ENCODE data around the gene IQCK.

The IQCK gene

GRCh38 chr16:19840524-19841110, 122.5 kb downstream of the IQCK start:
- Histone ChIP-seq H3K4me1 (ENCODE audit: control insufficient read depth, low read length) (no peaks in the 10 kb centered on the region), H3K27me3 (ENCODE audit: control insufficient read depth, low read length) (peaks cover 7% of the 10 kb centered on the region; the same call in 1 of the 2 replicates), H3K27ac (ENCODE audit: low read depth, low read length) (no peak overlapping the region), H3F3A (ENCODE audit: control insufficient read depth, insufficient read depth) (no peaks in the 10 kb centered on the region), H4K20me1 (ENCODE audit: control insufficient read depth, insufficient read depth, low read depth, low read length) (no peaks in the 10 kb centered on the region), H3K36me3 (ENCODE audit: control insufficient read depth, low read length) (no peaks in the 10 kb centered on the region), H3K9me3 (ENCODE audit: control insufficient read depth, insufficient read depth, low read length) (no peaks in the 10 kb centered on the region), H3K4me2 (ENCODE audit: low read length) (no peak overlapping the region), H3K79me2 (ENCODE audit: control insufficient read depth, low read length) (no peaks in the 10 kb centered on the region), H3K4me3 (ENCODE audit: low read length) (no peak overlapping the region), H3K9me2 (replicated peaks; ENCODE audit: control insufficient read depth, low read length) (no peaks in the 10 kb centered on the region)
- TF ChIP-seq EZH2phosphoT487 (IDR thresholded peaks at IDR 0.05; ENCODE audit: borderline replicate concordance, low read length) = no peak
- TF ChIP-seq, protein P1, sequence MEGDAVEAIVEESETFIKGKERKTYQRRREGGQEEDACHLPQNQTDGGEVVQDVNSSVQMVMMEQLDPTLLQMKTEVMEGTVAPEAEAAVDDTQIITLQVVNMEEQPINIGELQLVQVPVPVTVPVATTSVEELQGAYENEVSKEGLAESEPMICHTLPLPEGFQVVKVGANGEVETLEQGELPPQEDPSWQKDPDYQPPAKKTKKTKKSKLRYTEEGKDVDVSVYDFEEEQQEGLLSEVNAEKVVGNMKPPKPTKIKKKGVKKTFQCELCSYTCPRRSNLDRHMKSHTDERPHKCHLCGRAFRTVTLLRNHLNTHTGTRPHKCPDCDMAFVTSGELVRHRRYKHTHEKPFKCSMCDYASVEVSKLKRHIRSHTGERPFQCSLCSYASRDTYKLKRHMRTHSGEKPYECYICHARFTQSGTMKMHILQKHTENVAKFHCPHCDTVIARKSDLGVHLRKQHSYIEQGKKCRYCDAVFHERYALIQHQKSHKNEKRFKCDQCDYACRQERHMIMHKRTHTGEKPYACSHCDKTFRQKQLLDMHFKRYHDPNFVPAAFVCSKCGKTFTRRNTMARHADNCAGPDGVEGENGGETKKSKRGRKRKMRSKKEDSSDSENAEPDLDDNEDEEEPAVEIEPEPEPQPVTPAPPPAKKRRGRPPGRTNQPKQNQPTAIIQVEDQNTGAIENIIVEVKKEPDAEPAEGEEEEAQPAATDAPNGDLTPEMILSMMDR (IDR thresholded peaks at IDR 0.05; ENCODE audit: low read depth, low read length, poor library complexity, severe bottlenecking) = no peak

GRCh38 chr16:19841184-19841583, 123.1 kb downstream of the IQCK start:
- Histone ChIP-seq H3F3A (ENCODE audit: control insufficient read depth, insufficient read depth) (no peaks in the 10 kb centered on the region), H3K27ac (ENCODE audit: low read depth, low read length) (no peak overlapping the region), H3K4me1 (ENCODE audit: control insufficient read depth, low read length) (no peaks in the 10 kb centered on the region), H3K9me2 (replicated peaks; ENCODE audit: control insufficient read depth, low read length) (no peaks in the 10 kb centered on the region), H3K79me2 (ENCODE audit: control insufficient read depth, low read length) (no peaks in the 10 kb centered on the region), H3K36me3 (ENCODE audit: control insufficient read depth, low read length) (no peaks in the 10 kb centered on the region), H3K27me3 (ENCODE audit: control insufficient read depth, low read length) (peaks cover 7% of the 10 kb centered on the region; the same call in 1 of the 2 replicates), H3K9me3 (ENCODE audit: control insufficient read depth, insufficient read depth, low read length) (no peaks in the 10 kb centered on the region), H3K4me3 (ENCODE audit: low read length) (no peak overlapping the region), H3K4me2 (ENCODE audit: low read length) (no peak overlapping the region), H4K20me1 (ENCODE audit: control insufficient read depth, insufficient read depth, low read depth, low read length) (no peaks in the 10 kb centered on the region)
- TF ChIP-seq, protein P1 (IDR thresholded peaks at IDR 0.05; ENCODE audit: low read depth, low read length, poor library complexity, severe bottlenecking) = no peak
- TF ChIP-seq EZH2phosphoT487 (IDR thresholded peaks at IDR 0.05; ENCODE audit: borderline replicate concordance, low read length) = no peak

DNA sequence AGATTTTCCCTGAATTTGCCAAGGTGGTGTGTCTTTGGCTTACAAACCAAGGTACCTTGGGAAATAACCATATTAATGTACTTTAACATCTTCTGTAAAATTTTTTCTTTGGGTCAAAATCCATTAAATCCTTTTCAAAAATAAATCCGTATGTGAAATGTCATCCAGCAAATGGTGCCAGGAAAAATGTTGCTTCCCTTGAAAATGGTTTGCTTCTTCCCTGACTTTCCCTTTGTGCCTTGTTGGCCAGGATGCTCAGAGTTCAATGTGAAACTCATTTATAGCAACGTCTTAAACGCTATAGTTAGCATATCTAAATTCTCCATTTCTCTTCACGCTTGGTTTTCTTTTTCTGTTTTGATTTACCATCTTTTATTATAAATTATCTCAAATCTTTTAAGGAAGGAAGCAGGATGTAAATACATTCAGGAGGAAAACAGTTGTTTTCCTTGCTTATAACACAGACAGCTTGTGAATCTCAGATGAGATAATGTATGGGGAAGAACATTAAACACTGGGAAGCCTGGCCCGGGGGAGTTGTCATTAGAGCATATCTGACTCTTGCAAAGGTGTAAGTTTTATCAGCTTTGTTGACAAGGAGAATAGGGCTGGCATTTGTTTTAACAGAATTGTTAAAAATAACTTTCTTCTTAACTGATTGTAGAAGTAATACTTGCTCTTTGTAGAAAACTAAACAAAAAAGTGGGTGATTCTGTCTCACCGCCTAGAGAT, 124.5 kb downstream of the IQCK start:
- no peaks in the 10 kb centered on the region for H3F3A ChIP-seq (ENCODE audit: control insufficient read depth, insufficient read depth)
- H3K79me2 ChIP-seq (ENCODE audit: control insufficient read depth, low read length) = no peaks in the 10 kb centered on the region
- H3K4me2 ChIP-seq (ENCODE audit: low read length) = no peak overlapping the region
- no peaks in the 10 kb centered on the region for H4K20me1 ChIP-seq (ENCODE audit: control insufficient read depth, insufficient read depth, low read depth, low read length)
- no peaks in the 10 kb centered on the region for H3K36me3 ChIP-seq (ENCODE audit: control insufficient read depth, low read length)
- H3K27ac ChIP-seq (ENCODE audit: low read depth, low read length) = no peak overlapping the region
- H3K9me2 ChIP-seq (replicated peaks; ENCODE audit: control insufficient read depth, low read length) = no peaks in the 10 kb centered on the region
- TF ChIP-seq, protein P1 (IDR thresholded peaks at IDR 0.05; ENCODE audit: low read depth, low read length, poor library complexity, severe bottlenecking) = no peak
- TF ChIP-seq EZH2phosphoT487 (IDR thresholded peaks at IDR 0.05; ENCODE audit: borderline replicate concordance, low read length) = no peak
- H3K9me3 ChIP-seq (ENCODE audit: control insufficient read depth, insufficient read depth, low read length) = no peaks in the 10 kb centered on the region
- H3K4me1 ChIP-seq (ENCODE audit: control insufficient read depth, low read length) = no peaks in the 10 kb centered on the region
- peaks cover 7% of the 10 kb centered on the region; the same call in 1 of the 2 replicates for H3K27me3 ChIP-seq (ENCODE audit: control insufficient read depth, low read length)
- no peak overlapping the region for H3K4me3 ChIP-seq (ENCODE audit: low read length)

All from DOHH2 (cell line).